IPS DF 6.9 (cell line): ENCODE measurements around the gene RPL38.

Experiments
- DNase-seq: peaks from one replicate; pipeline ENCODE4 v3.0.0-alpha.2; 2013; ENCODE audit warnings: low read depth, low spot score
- H3K27ac ChIP-seq: one replicate; pipeline ENCODE4 v1.5.1; 2013; ENCODE audit warnings: low read length, control low read depth
- H3K27me3 ChIP-seq: 2 replicates; pipeline ENCODE4 v1.6.1; 2013; ENCODE audit warnings: mild to moderate bottlenecking, low read length; ENCODE audit not compliant: control insufficient read depth, insufficient read depth
- H3K36me3 ChIP-seq: 2 replicates; pipeline ENCODE4 v1.6.1; 2013; ENCODE audit warnings: low read length; ENCODE audit not compliant: control insufficient read depth, insufficient read depth
- H3K4me1 ChIP-seq: 2 replicates; pipeline ENCODE4 v1.6.1; 2013; ENCODE audit warnings: low read length; ENCODE audit not compliant: control insufficient read depth, insufficient read depth
- H3K4me3 ChIP-seq: 2 replicates; pipeline ENCODE4 v1.5.1; 2013; ENCODE audit warnings: mild to moderate bottlenecking, low read length
- H3K9me3 ChIP-seq: 2 replicates; pipeline ENCODE4 v1.6.1; 2013; ENCODE audit warnings: low read length, inconsistent platforms; ENCODE audit not compliant: control insufficient read depth, insufficient read depth
- WGBS: extraction: QIAGEN DNeasy Blood & Tissue Kit; methylation state at CpG from one replicate; pipeline ENCODE4 v1.1.7; 2013; ENCODE audit warnings: mixed read lengths, missing lambda C conversion rate; ENCODE audit not compliant: insufficient read length, insufficient coverage; 5-methylcytosine and 5-hydroxymethylcytosine counted together

RPL38 gene

GRCh38 chr17:74198694-74199093, 4.8 kb upstream of the RPL38 start:
- no peaks in the 10 kb centered on the region for H3K9me3 ChIP-seq
- no peak for DNase-seq
- no peak overlapping the region for H3K4me3 ChIP-seq
- WGBS = no CpG with 5 or more reads among the region's 6 CpGs
- H3K36me3 ChIP-seq = no peaks in the 10 kb centered on the region
- no peaks in the 10 kb centered on the region for H3K4me1 ChIP-seq
- no peaks in the 10 kb centered on the region; the same call in 1 of the 2 replicates for H3K27me3 ChIP-seq
- H3K27ac ChIP-seq = no peak overlapping the region

- WGBS = no CpG with 5 or more reads among the region's 35 CpGs
- no peak for DNase-seq
- Histone ChIP-seq H3K27ac (no peak overlapping the region), H3K4me1 (no peaks in the 10 kb centered on the region), H3K27me3 (no peaks in the 10 kb centered on the region; the same call in 1 of the 2 replicates), H3K9me3 (no peaks in the 10 kb centered on the region), H3K4me3 (no peak overlapping the region), H3K36me3 (no peaks in the 10 kb centered on the region)
Observed at GRCh38 chr17:74199306-74200092, 4.0 kb upstream of the RPL38 start.

- Histone ChIP-seq H3K27ac (no peak overlapping the region), H3K36me3 (peaks cover 5% of the 10 kb centered on the region), H3K4me1 (no peaks in the 10 kb centered on the region), H3K9me3 (no peaks in the 10 kb centered on the region), H3K4me3 (no peak overlapping the region), H3K27me3 (no peaks in the 10 kb centered on the region; the same call in 1 of the 2 replicates)
- no CpG with 5 or more reads among the region's 10 CpGs for WGBS
- DNase-seq = no peak
Observed at GRCh38 chr17:74200112-74200511, 3.4 kb upstream of the RPL38 start.

- H3K4me3 ChIP-seq = no peak overlapping the region
- H3K27ac ChIP-seq = no peak overlapping the region
- no CpG with 5 or more reads among the region's 8 CpGs for WGBS
- H3K4me1 ChIP-seq = peaks cover 2% of the 10 kb centered on the region; the same call in 1 of the 2 replicates
- H3K27me3 ChIP-seq = no peaks in the 10 kb centered on the region; the same call in 1 of the 2 replicates
- H3K9me3 ChIP-seq = no peaks in the 10 kb centered on the region
- peaks cover 12% of the 10 kb centered on the region for H3K36me3 ChIP-seq
- DNase-seq = no peak
Observed at GRCh38 chr17:74201250-74201649, 2.2 kb upstream of the RPL38 start.

- no peak for DNase-seq
- H3K27ac ChIP-seq = no peak overlapping the region
- H3K4me1 ChIP-seq = peaks cover 2% of the 10 kb centered on the region; the same call in 1 of the 2 replicates
- peaks cover 16% of the 10 kb centered on the region for H3K36me3 ChIP-seq
- no CpG with 5 or more reads among the region's 10 CpGs for WGBS
- H3K4me3 ChIP-seq = no peak overlapping the region
- no peaks in the 10 kb centered on the region; the same call in 1 of the 2 replicates for H3K27me3 ChIP-seq
- H3K9me3 ChIP-seq = no peaks in the 10 kb centered on the region
Observed at GRCh38 chr17:74201948-74202347, 1.5 kb upstream of the RPL38 start.

- H3K4me3 ChIP-seq = no peak overlapping the region; the same call in 1 of the 2 replicates
- WGBS = no CpG with 5 or more reads among the region's 15 CpGs
- H3K9me3 ChIP-seq = no peaks in the 10 kb centered on the region
- H3K27me3 ChIP-seq = no peaks in the 10 kb centered on the region; the same call in 1 of the 2 replicates
- no peak overlapping the region for H3K27ac ChIP-seq
- DNase-seq = no peak
- H3K36me3 ChIP-seq = peaks cover 20% of the 10 kb centered on the region
- H3K4me1 ChIP-seq = peaks cover 2% of the 10 kb centered on the region; the same call in 1 of the 2 replicates
Observed at GRCh38 chr17:74202938-74203337, 540 bp upstream of the RPL38 start.

- Histone ChIP-seq H3K4me3 (peak overlapping the region; percentile 89; the same call in 1 of the 2 replicates), H3K9me3 (no peaks in the 10 kb centered on the region), H3K36me3 (peaks cover 31% of the 10 kb centered on the region), H3K27me3 (no peaks in the 10 kb centered on the region; the same call in 1 of the 2 replicates), H3K27ac (no peak overlapping the region), H3K4me1 (peaks cover 2% of the 10 kb centered on the region; the same call in 1 of the 2 replicates)
- no peak for DNase-seq
- no CpG with 5 or more reads among the region's 14 CpGs for WGBS
Observed at GRCh38 chr17:74204474-74204873, 996 bp downstream of the RPL38 start.

GRCh38 chr17:74205274-74205673, 1.8 kb downstream of the RPL38 start:
- Histone ChIP-seq H3K36me3 (peaks cover 35% of the 10 kb centered on the region), H3K27ac (no peak overlapping the region), H3K4me3 (no peak overlapping the region), H3K4me1 (peaks cover 2% of the 10 kb centered on the region; the same call in 1 of the 2 replicates), H3K27me3 (no peaks in the 10 kb centered on the region; the same call in 1 of the 2 replicates), H3K9me3 (no peaks in the 10 kb centered on the region)
- DNase-seq = no peak
- WGBS = no CpG with 5 or more reads among the region's 3 CpGs

- H3K9me3 ChIP-seq = no peaks in the 10 kb centered on the region
- H3K36me3 ChIP-seq = peaks cover 36% of the 10 kb centered on the region
- peaks cover 10% of the 10 kb centered on the region for H3K4me1 ChIP-seq
- WGBS = no CpG with 5 or more reads among the region's 5 CpGs
- H3K4me3 ChIP-seq = no peak overlapping the region
- no peaks in the 10 kb centered on the region for H3K27me3 ChIP-seq
- DNase-seq = no peak
- no peak overlapping the region for H3K27ac ChIP-seq
Observed at GRCh38 chr17:74206332-74206818, 2.9 kb downstream of the RPL38 start.

- Histone ChIP-seq H3K27me3 (peaks cover 2% of the 10 kb centered on the region; the same call in 1 of the 2 replicates), H3K4me1 (peaks cover 13% of the 10 kb centered on the region), H3K4me3 (no peak overlapping the region), H3K9me3 (no peaks in the 10 kb centered on the region), H3K27ac (no peak overlapping the region), H3K36me3 (peaks cover 28% of the 10 kb centered on the region; the same call in 1 of the 2 replicates)
- WGBS = no CpG with 5 or more reads among the region's 18 CpGs
- DNase-seq = no peak
Observed at GRCh38 chr17:74210191-74211140, 7.0 kb downstream of the RPL38 start.
